Caco-2 (cell line): ENCODE measurements around the gene AIFM3. TPM values are rescaled to one million over a fixed set of nuclear protein-coding genes. Genes with fewer than 3 reads are reported as not detected.

Experiments
- BruUV-seq: library from RNA; stranded (reverse); fragments of 400-500 nt; replicated peaks from 2 replicates; lab custom pipeline; 2021; lab: Mats Ljungman, UMichigan
- CTCF ChIA-PET: fragments of 300-600 bp; sonication (Branson Sonifier 250); formaldehyde crosslinking; loops from one replicate; lab custom pipeline; 2022; ENCODE audit warnings: antibody characterized with exemption; lab: Charles Lee
- POLR2A ChIA-PET: fragments of 300-600 bp; sonication (Branson Sonifier 250); formaldehyde crosslinking; loops from one replicate; lab custom pipeline; 2022; ENCODE audit warnings: antibody characterized with exemption; lab: Charles Lee
- DNase-seq, 2 experiments: peaks; one replicate each; pipeline versions ENCODE4 v3.0.0 to v3.0.0-alpha.2; 2020 to 2022
- H3K27me3 ChIP-seq: replicated peaks from 2 replicates; pipeline ENCODE4 v1.6.0; 2011; ENCODE audit warnings: low read length; ENCODE audit not compliant: control insufficient read depth, insufficient read depth
- H3K36me3 ChIP-seq: 2 replicates; pipeline ENCODE4 v1.5.1; 2011; ENCODE audit warnings: low read length; ENCODE audit not compliant: control insufficient read depth, insufficient read depth
- H3K4me1 ChIP-seq: fragments of 250-450 bp; sonication (Bioruptor Pico); 2 replicates; pipeline ENCODE4 v1.5.1; 2020; ENCODE audit warnings: mild to moderate bottlenecking
- H3K4me3 ChIP-seq: 2 replicates; pipeline ENCODE4 v1.5.1; 2011; ENCODE audit warnings: low read depth, mild to moderate bottlenecking, control low read depth, low read length
- H3K9me3 ChIP-seq: fragments of 250-450 bp; sonication (Bioruptor Pico); 2 replicates; pipeline ENCODE4 v1.5.1; 2020; ENCODE audit warnings: mild to moderate bottlenecking, moderate library complexity
- H3K27ac Mint-ChIP-seq: one replicate; pipeline ENCODE4 v1.8.0; 2022; ENCODE audit warnings: mixed read lengths; ENCODE audit not compliant: unreplicated experiment
- H3K27me3 Mint-ChIP-seq: one replicate; pipeline ENCODE4 v1.8.0; 2022; ENCODE audit warnings: mixed read lengths; ENCODE audit not compliant: insufficient read depth, unreplicated experiment
- H3K36me3 Mint-ChIP-seq: one replicate; pipeline ENCODE4 v1.8.0; 2022; ENCODE audit warnings: mild to moderate bottlenecking, mixed read lengths; ENCODE audit not compliant: insufficient read depth, unreplicated experiment
- H3K4me1 Mint-ChIP-seq: one replicate; pipeline ENCODE4 v1.8.0; 2022; ENCODE audit warnings: low read depth, mixed read lengths; ENCODE audit not compliant: unreplicated experiment
- H3K4me3 Mint-ChIP-seq: one replicate; pipeline ENCODE4 v1.8.0; 2022; ENCODE audit warnings: mild to moderate bottlenecking, moderate library complexity, mixed read lengths; ENCODE audit not compliant: unreplicated experiment
- H3K9me3 Mint-ChIP-seq: one replicate; pipeline ENCODE4 v1.8.0; 2022; ENCODE audit warnings: mixed read lengths; ENCODE audit not compliant: unreplicated experiment
- intact Hi-C: fragments of 100-400 bp; cut with micrococcal nuclease; formaldehyde crosslinking; loops from one replicate; pipeline ENCODE4 v1.10.0; 2022; ENCODE audit not compliant: unreplicated experiment
- total RNA-seq: library from RNA; stranded (reverse); gene quantifications from 2 replicates; pipeline ENCODE4 v1.2.3, GENCODE V29; 2022
- TF ChIP-seq, protein P1 (sequence below), 2 experiments: fragments of 200-600 bp in 1 of 2; IDR thresholded peaks; 1 replicate in 1 of 2; 2 replicates in 1 of 2; pipeline versions ENCODE4 v1.5.1 to v1.8.0; 2011 to 2022; ENCODE audit warnings: antibody characterized with exemption in 1 of 2, control low read depth in 1 of 2, inconsistent platforms in 1 of 2, low read depth in 1 of 2, low read length in 1 of 2, mild to moderate bottlenecking in 1 of 2, moderate library complexity in 1 of 2; ENCODE audit not compliant: insufficient read depth in 1 of 2, severe bottlenecking in 1 of 2, unreplicated experiment in 1 of 2

Gene AIFM3
- total RNA-seq, 1 experiment from 2014 or later, result 0.73 TPM

DNA sequence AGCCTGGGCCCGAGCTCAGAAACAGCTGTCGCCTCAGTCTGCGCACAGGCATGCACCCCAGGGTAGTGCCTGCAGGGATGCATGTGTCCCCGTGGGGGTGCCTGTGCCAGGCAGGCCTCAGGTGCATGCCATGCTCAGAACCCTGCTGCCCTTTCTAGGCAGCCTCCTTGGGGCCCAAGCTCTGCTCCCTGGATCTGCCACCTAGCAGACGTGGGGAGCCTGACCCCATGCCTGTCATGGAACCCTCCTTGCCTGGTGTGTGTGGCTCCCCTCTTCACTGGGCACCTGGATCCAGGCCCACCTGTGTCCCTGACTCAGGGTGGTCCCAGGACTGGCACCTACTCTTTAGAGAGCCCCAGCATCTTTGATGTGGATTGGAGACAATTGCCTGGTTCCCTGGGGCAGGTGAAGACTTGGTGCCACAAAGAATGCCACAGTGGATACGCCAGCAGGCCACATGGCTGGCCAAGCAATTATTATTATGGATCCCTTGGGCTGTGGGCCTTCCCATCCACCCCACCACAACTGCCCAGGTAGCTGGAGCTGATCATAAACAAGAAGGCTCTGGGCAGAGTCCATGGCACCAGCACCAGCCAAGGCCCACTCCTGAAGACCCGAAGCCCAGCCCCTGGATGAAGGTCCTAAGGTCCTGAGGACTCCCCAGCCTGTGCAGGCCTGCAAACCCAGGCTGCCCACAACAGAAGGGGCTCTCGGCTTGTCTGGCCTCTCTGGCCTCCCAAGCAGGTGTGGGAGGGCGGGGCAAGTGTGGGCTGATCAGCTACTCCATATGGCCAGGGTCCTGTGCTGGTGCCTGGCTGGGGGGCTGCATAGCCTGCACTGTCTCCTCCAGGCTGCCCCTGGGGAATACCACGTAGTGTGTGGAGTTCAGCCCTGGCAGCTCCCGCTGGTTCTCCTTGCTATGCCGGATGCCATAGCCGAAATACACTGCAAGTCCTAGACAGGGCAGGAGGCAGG is 61.5 kb downstream of the AIFM3 start:
- ChIA-PET CTCF (no interaction called here), POLR2A (no interaction called here)
- Mint-ChIP-seq H3K4me1 (no peaks in the 10 kb centered on the region), H3K9me3 (no peaks in the 10 kb centered on the region), H3K4me3 (no peak overlapping the region), H3K36me3 (peaks cover 6% of the 10 kb centered on the region), H3K27me3 (no peaks in the 10 kb centered on the region), H3K27ac (no peak overlapping the region)
- H3K4me3 ChIP-seq, result no peak overlapping the region
- H3K27me3 ChIP-seq, result no peaks in the 10 kb centered on the region
- H3K36me3 ChIP-seq, result no peaks in the 10 kb centered on the region
- TF ChIP-seq, protein P1, sequence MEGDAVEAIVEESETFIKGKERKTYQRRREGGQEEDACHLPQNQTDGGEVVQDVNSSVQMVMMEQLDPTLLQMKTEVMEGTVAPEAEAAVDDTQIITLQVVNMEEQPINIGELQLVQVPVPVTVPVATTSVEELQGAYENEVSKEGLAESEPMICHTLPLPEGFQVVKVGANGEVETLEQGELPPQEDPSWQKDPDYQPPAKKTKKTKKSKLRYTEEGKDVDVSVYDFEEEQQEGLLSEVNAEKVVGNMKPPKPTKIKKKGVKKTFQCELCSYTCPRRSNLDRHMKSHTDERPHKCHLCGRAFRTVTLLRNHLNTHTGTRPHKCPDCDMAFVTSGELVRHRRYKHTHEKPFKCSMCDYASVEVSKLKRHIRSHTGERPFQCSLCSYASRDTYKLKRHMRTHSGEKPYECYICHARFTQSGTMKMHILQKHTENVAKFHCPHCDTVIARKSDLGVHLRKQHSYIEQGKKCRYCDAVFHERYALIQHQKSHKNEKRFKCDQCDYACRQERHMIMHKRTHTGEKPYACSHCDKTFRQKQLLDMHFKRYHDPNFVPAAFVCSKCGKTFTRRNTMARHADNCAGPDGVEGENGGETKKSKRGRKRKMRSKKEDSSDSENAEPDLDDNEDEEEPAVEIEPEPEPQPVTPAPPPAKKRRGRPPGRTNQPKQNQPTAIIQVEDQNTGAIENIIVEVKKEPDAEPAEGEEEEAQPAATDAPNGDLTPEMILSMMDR (IDR thresholded peaks at IDR 0.05; ENCODE audit: insufficient read depth in 1 of 2, low read depth in 1 of 2, low read length in 1 of 2, severe bottlenecking in 1 of 2, unreplicated experiment in 1 of 2), result no peak
- no peak for DNase-seq
- intact Hi-C loops, result no loop called here
- no peaks in the 10 kb centered on the region for H3K9me3 ChIP-seq
- peaks cover 31% of the 10 kb centered on the region for H3K4me1 ChIP-seq
- BruUV-seq, result no TSS peak

DNA sequence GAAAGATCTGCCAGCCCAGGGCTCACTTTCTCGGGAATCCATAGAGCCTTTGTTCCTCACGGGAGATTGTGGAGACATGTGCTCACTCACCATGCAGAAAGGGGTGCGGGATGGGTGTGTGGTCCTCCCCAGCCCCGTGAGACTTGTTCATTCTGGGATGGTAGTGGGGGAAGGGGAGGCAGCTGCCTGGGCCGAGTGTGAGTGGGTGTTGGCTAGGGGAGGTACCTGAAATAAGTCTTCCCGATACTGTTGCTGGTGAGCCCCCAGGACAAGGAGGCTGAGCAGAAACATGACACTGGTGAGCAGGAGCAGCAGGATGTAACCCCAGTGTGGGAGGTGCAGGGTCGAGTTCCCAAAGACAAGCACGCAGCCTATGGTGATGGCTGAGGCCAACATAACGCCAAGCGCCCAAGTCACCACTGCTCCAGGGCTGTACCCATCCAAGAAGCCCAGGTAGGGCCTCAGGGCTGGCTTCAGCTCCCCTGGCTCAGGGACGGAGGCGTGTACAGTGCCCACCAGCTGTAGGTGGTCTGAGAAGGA is 62.5 kb downstream of the AIFM3 start:
- no peaks in the 10 kb centered on the region for H3K27me3 Mint-ChIP-seq
- peaks cover 9% of the 10 kb centered on the region for H3K36me3 Mint-ChIP-seq
- ChIA-PET POLR2A (no interaction called here), CTCF (no interaction called here)
- Histone ChIP-seq H3K27me3 (no peaks in the 10 kb centered on the region), H3K4me1 (peaks cover 31% of the 10 kb centered on the region), H3K36me3 (no peaks in the 10 kb centered on the region), H3K4me3 (no peak overlapping the region), H3K9me3 (no peaks in the 10 kb centered on the region)
- intact Hi-C loops, result no loop called here
- no peak overlapping the region for H3K4me3 Mint-ChIP-seq
- BruUV-seq, result no TSS peak
- H3K4me1 Mint-ChIP-seq, result no peaks in the 10 kb centered on the region
- no peak overlapping the region for H3K27ac Mint-ChIP-seq
- TF ChIP-seq, protein P1 (IDR thresholded peaks at IDR 0.05; ENCODE audit: insufficient read depth in 1 of 2, low read depth in 1 of 2, low read length in 1 of 2, severe bottlenecking in 1 of 2, unreplicated experiment in 1 of 2), result no peak
- no peak for DNase-seq
- no peaks in the 10 kb centered on the region for H3K9me3 Mint-ChIP-seq

DNA sequence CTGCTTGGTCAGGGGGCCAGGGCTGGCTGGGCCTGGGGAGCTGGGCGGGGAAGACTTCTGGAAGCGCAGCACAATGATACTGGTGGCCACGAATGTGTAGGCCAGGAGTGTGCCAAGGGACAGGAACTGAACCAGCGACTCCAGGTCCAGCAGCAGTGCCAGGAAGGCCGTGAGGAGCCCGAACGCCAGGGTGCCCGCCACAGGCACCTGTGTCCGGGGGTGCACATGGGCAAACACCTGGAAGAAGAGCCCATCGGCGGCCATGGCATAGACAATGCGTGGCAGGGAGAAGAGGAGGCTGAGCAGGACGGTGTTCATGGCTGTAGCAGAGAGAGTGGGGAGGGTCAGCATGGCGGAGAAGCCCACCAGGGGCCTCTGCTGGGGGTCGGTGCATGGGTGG is 63.0 kb downstream of the AIFM3 start:
- intact Hi-C loops, result no loop called here
- H3K27me3 ChIP-seq, result no peaks in the 10 kb centered on the region
- H3K4me3 Mint-ChIP-seq, result no peak overlapping the region
- no TSS peak for BruUV-seq
- peaks cover 31% of the 10 kb centered on the region for H3K4me1 ChIP-seq
- H3K9me3 Mint-ChIP-seq, result no peaks in the 10 kb centered on the region
- CTCF ChIA-PET, result no interaction called here
- TF ChIP-seq, protein P1 (IDR thresholded peaks at IDR 0.05; ENCODE audit: insufficient read depth in 1 of 2, low read depth in 1 of 2, low read length in 1 of 2, severe bottlenecking in 1 of 2, unreplicated experiment in 1 of 2), result no peak
- H3K36me3 Mint-ChIP-seq, result peaks cover 11% of the 10 kb centered on the region
- no peak overlapping the region for H3K4me3 ChIP-seq
- H3K4me1 Mint-ChIP-seq, result no peaks in the 10 kb centered on the region
- DNase-seq, result no peak
- POLR2A ChIA-PET, result no interaction called here
- no peak overlapping the region for H3K27ac Mint-ChIP-seq
- no peaks in the 10 kb centered on the region for H3K9me3 ChIP-seq
- no peaks in the 10 kb centered on the region for H3K36me3 ChIP-seq
- H3K27me3 Mint-ChIP-seq, result no peaks in the 10 kb centered on the region

Other genes starting within 250 kb of the AIFM3 start
- 1.3 and 1.5 TPM in 2 replicates for gene SERPIND1, start 193.1 kb upstream of the AIFM3 start, total RNA-seq
- 66.9 and 67.2 TPM in 2 replicates for gene PI4KA, start 108.4 kb upstream of the AIFM3 start, total RNA-seq
- gene SNAP29, start 108.2 kb upstream of the AIFM3 start, total RNA-seq, result 26.2 and 26.8 TPM in 2 replicates
- 76.0 and 82.7 TPM in 2 replicates for gene CRKL, start 49.8 kb upstream of the AIFM3 start, total RNA-seq
- gene LZTR1, start 15.0 kb downstream of the AIFM3 start, total RNA-seq, result 37.2 and 41.3 TPM in 2 replicates
- gene THAP7, start 34.9 kb downstream of the AIFM3 start, total RNA-seq, result 29.1 and 30.6 TPM in 2 replicates
- 0.11 TPM in 1 of 2 replicates, not detected in the other for gene P2RX6, start 47.9 kb downstream of the AIFM3 start, total RNA-seq
- gene SLC7A4, start 65.3 kb downstream of the AIFM3 start, total RNA-seq, result 1.9 and 2.1 TPM in 2 replicates
- gene LRRC74B, start 78.7 kb downstream of the AIFM3 start, total RNA-seq, result not detected in 2 replicates